NCI-H748 (cell line): Measurements from ENCODE around the gene PATE3.

Experiments used
- DNase-seq: peaks from one replicate; lab custom pipeline; 2025; ENCODE audit not compliant: unreplicated experiment; lab: John Stamatoyannopoulos, UW

Gene PATE3

DNA sequence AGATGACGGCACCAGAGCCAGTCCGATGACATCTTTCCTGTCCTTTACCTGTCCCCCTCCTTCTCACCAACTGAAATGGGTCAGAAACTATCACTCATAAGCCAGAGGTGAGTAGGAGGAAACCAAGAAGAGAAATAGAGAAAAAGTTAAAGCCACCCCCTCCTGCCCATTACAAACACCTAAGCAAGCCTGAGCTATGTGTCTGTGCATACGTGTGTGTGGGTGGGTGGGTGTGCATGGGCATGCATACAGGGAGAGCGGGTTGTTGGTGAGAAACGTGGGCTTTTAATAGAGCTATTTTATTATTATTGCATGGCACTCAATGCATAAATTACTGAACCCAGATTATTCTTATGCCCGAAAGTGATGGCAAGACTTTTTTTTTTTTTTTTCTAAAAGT is 47.8 kb downstream of the PATE3 start:
- DNase-seq, result no peak
